ENCODE measurements around the gene SLC35A2. TPM values are rescaled to one million over a fixed set of nuclear protein-coding genes. Genes with fewer than 3 reads are reported as not detected.

SLC35A2 gene
- 40.8 and 49.5 TPM in 2 replicates for total RNA-seq
- 82.4 and 95.9 TPM in 2 replicates for polyA plus RNA-seq

- H3K9me2 ChIP-seq (replicated peaks; ENCODE audit: insufficient read depth), result no peaks in the 10 kb centered on the region
- DNase-seq (ENCODE audit: low spot score), result peak; percentile 86
- H3K79me2 ChIP-seq, result peaks cover 26% of the 10 kb centered on the region
- no peaks in the 10 kb centered on the region for H3K27me3 ChIP-seq
- 35% methylated on average over 60 of the region's 60 CpGs for WGBS (ENCODE audit: low lambda C conversion rate, missing lambda C conversion rate)
- no peak for TF ChIP-seq EZH2phosphoT487 (IDR thresholded peaks at IDR 0.05; ENCODE audit: low read depth, severe bottlenecking, unreplicated experiment)
- no peaks in the 10 kb centered on the region for H4K20me1 ChIP-seq (ENCODE audit: insufficient read depth, poor library complexity, severe bottlenecking)
- no peaks in the 10 kb centered on the region for H3K9me3 ChIP-seq (ENCODE audit: low read depth)
- H2AFZ ChIP-seq, result peak within 1 kb of the TSS; percentile 46
- H3K36me3 ChIP-seq (replicated peaks; ENCODE audit: insufficient read depth, low read depth), result no peaks in the 10 kb centered on the region
- peak within 1 kb of the TSS; percentile 86 for H3K4me2 ChIP-seq
- no peaks in the 10 kb centered on the region for H3K4me1 ChIP-seq (ENCODE audit: insufficient read depth)
- H3K27ac ChIP-seq, result peak within 1 kb of the TSS; percentile 92
- peak within 1 kb of the TSS; percentile 75 for H3K4me3 ChIP-seq
Measured at GRCh38 chrX:48911412-48912182, at the start of gene SLC35A2. Gene SLC35A2 (minus strand): TSS chrX:48911646. CDS start chrX:48911636, 10 bp downstream.

GRCh38 chrX:48960291-48960690, 48.8 kb upstream of the SLC35A2 start:
- Histone ChIP-seq H3K27ac (no peak overlapping the region), H3K9me2 (replicated peaks; ENCODE audit: insufficient read depth) (no peaks in the 10 kb centered on the region)
- whole genome bisulfite sequencing (ENCODE audit: low lambda C conversion rate, missing lambda C conversion rate), result 89% methylated on average over 2 of the region's 2 CpGs

DNA sequence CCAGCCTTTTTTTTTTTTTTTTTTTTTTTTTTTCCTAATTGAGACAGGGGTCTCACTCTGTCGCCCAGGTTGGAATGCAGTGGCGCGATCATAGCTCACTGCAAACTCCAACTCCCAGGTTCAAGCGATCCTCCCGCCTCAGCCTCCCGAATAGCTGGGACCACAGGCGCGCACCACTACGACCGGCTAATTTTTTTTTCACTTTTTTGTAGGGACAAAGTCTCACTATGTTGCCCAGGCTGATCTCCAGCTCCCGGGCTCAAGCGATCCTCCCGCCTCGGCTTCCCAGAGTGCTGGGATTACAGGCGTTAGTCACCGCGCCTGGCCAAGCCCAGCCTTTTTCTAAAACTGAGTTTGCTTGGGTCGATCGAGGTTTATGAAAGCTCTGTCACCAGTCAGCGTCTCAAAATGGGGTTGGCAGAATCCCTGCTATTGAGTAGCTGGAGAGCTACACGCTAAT, 47.2 kb upstream of the SLC35A2 start:
- peak; percentile 65 for DNase-seq (ENCODE audit: low spot score)
- 35% methylated on average over 21 of the region's 21 CpGs for WGBS (ENCODE audit: low lambda C conversion rate, missing lambda C conversion rate)
- Histone ChIP-seq H3K9me3 (ENCODE audit: low read depth) (no peaks in the 10 kb centered on the region), H3K79me2 (peaks cover 34% of the 10 kb centered on the region), H3K4me1 (ENCODE audit: insufficient read depth) (peaks cover 9% of the 10 kb centered on the region), H3K4me3 (peak overlapping the region; percentile 32), H3K27me3 (no peaks in the 10 kb centered on the region), H3K27ac (peak overlapping the region; percentile 92), H3K9me2 (replicated peaks; ENCODE audit: insufficient read depth) (no peaks in the 10 kb centered on the region), H3K4me2 (peak overlapping the region; percentile 70), H4K20me1 (ENCODE audit: insufficient read depth, poor library complexity, severe bottlenecking) (peaks cover 14% of the 10 kb centered on the region), H3K36me3 (replicated peaks; ENCODE audit: insufficient read depth, low read depth) (no peaks in the 10 kb centered on the region), H2AFZ (no peak overlapping the region)
- TF ChIP-seq, protein P1, sequence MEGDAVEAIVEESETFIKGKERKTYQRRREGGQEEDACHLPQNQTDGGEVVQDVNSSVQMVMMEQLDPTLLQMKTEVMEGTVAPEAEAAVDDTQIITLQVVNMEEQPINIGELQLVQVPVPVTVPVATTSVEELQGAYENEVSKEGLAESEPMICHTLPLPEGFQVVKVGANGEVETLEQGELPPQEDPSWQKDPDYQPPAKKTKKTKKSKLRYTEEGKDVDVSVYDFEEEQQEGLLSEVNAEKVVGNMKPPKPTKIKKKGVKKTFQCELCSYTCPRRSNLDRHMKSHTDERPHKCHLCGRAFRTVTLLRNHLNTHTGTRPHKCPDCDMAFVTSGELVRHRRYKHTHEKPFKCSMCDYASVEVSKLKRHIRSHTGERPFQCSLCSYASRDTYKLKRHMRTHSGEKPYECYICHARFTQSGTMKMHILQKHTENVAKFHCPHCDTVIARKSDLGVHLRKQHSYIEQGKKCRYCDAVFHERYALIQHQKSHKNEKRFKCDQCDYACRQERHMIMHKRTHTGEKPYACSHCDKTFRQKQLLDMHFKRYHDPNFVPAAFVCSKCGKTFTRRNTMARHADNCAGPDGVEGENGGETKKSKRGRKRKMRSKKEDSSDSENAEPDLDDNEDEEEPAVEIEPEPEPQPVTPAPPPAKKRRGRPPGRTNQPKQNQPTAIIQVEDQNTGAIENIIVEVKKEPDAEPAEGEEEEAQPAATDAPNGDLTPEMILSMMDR (IDR thresholded peaks at IDR 0.05; ENCODE audit: poor library complexity), result no peak
- TF ChIP-seq EZH2 (IDR thresholded peaks at IDR 0.05; ENCODE audit: borderline replicate concordance) (no peak), EZH2phosphoT487 (IDR thresholded peaks at IDR 0.05; ENCODE audit: low read depth, severe bottlenecking, unreplicated experiment) (no peak)

More at GRCh38 chrX:48960291-48960690, 48.8 kb upstream of the SLC35A2 start:
- H3K36me3 ChIP-seq (replicated peaks; ENCODE audit: insufficient read depth, low read depth), result no peaks in the 10 kb centered on the region
- H4K20me1 ChIP-seq (ENCODE audit: insufficient read depth, poor library complexity, severe bottlenecking), result peaks cover 14% of the 10 kb centered on the region
- no peak overlapping the region for H3K4me3 ChIP-seq
- peaks cover 19% of the 10 kb centered on the region for H3K79me2 ChIP-seq
- no peak overlapping the region for H3K4me2 ChIP-seq
- peaks cover 9% of the 10 kb centered on the region for H3K4me1 ChIP-seq (ENCODE audit: insufficient read depth)
- no peaks in the 10 kb centered on the region for H3K27me3 ChIP-seq
- no peak for DNase-seq (ENCODE audit: low spot score)
- TF ChIP-seq, protein P1 (IDR thresholded peaks at IDR 0.05; ENCODE audit: poor library complexity), result no peak
- no peak for TF ChIP-seq EZH2phosphoT487 (IDR thresholded peaks at IDR 0.05; ENCODE audit: low read depth, severe bottlenecking, unreplicated experiment)
- no peak for TF ChIP-seq EZH2 (IDR thresholded peaks at IDR 0.05; ENCODE audit: borderline replicate concordance)
- no peak overlapping the region for H2AFZ ChIP-seq
- H3K9me3 ChIP-seq (ENCODE audit: low read depth), result no peaks in the 10 kb centered on the region
